Ramos (cell line): ENCODE results near the gene ALKBH6.

Experiments
- in situ Hi-C: fragments of 300-500 bp; cut with MboI; formaldehyde crosslinking; loops from one replicate; pipeline ENCODE4 v1.14.3; 2022; ENCODE audit warnings: low sequenced_read_pairs; ENCODE audit not compliant: unreplicated experiment

ALKBH6 gene

DNA sequence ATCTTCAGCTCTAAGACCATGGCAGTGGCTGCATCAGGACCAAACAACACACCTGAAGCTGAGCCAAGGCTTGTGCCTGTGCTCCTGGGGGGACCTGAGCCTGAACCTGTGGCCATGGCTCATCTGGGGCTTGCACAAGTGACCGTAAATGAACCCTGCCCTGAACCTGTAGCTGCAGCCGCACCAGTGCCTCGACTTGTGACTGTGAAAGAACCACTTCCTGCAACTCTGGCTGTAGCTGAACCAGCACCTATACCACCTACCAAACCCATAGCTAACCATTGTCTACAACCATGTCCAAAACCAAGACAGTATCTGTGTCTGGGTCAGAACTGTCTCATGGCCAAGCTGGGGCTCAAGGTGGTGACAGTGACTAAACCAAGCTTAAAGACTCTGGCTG, 47.2 kb downstream of the ALKBH6 start:
- in situ Hi-C loops, result no loop called here

- in situ Hi-C loops, result no loop called here
Measured at GRCh38 chr19:35963514-35963913, 50.5 kb downstream of the ALKBH6 start.

- in situ Hi-C loops, result no loop called here
Measured at GRCh38 chr19:35960432-35960972, 53.5 kb downstream of the ALKBH6 start.

DNA sequence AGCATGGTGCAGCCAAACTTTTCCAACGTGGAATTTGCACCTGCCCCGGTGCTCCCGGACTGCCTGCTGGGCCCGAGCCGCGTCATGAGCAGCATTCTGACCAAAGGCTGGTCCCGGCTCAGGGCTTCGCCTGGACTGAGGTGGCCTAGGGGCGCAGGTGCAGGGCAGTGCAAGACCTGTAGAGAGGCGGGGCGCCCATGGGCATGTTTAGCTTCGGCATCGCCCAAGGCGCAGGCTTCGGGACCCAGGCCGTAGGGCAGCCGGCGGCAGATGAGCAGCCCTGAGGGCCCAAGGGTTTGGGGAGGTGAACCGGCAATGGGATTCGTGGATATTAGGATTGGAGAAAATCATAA, 54.1 kb downstream of the ALKBH6 start:
- in situ Hi-C loops, result no loop called here
